Cardiac septum (tissue), 1 donor: ENCODE results near the gene GBGT1. TPM values are rescaled to one million over a fixed set of nuclear protein-coding genes. Genes with fewer than 3 reads are reported as not detected.

ENCODE experiments used
- DNase-seq: peaks from one replicate; pipeline ENCODE4 v3.0.0-alpha.2; 2020; ENCODE audit warnings: low spot score
- intact Hi-C: fragments of 100-400 bp; cut with DNase I; formaldehyde crosslinking; loops from one replicate; pipeline ENCODE4 v1.14.0; 2022
- total RNA-seq: library from RNA; stranded (reverse); fragmentation: NEBNext Ultra II Directional; extraction: Animal tissue kit (Norgen Biotek cat#: 25700); gene quantifications from one replicate; pipeline ENCODE4 v1.2.1, GENCODE V29; 2021
- donor health status: DM: no; HTN: no; CAD: no.

GBGT1 gene
- total RNA-seq, 1 donor from 2014 or later: 4.6 TPM

DNA sequence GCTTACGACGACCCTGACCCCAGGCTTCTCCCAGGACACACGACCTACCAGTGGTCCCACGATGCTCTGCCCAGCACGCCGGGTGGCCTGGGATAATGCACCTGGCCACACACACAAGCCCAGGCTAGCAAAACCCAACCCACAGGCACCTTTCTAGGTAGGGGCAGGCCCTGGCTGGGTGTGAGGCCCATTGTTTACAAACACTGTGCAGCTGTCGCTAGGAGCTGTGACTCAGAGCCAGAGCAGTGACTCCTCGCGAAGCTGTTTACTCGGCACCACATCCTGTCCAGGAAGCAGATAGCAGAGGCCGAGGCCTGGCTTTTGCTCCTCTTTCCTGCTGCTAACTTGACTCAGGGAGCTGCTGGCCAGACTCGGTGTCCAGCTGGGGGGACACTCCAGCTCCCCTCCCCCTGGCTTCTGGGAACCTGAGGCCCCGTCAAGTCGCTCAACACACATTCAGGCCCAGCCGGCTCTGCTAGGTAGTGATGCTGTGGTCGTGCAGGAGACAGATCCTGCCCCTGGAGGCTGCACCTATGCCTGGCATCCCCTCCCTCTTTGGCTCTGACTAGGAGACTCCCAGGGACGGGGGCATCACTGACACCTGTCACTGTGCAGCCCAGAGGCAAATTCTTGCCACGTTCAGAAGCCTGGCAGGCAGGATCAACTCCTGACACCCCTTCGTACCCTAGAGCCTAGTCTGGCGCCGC, 29.9 kb downstream of the GBGT1 start:
- DNase-seq: peak; percentile 92
- intact Hi-C loops: no loop called here

DNA sequence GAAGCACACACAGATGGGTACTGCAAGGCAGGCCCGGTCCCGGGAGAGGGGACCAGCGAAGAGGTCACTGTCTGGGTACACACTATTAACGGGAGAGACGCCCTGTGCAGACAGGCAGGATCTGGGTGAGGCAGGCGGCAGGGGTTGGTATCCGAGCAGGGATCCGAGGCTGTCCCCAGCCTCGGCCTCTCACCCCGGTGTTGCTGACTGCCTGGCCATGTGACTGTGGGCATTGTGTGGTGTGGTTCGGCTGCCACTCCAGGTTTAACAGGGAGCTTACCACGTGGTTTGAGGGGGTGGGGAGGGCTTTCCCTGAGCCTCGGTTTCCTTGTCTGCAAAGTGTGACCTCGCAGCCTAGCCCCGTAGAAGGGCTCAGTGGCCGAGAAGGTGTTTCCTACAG, 31.5 kb downstream of the GBGT1 start:
- intact Hi-C loops: no loop called here
- no peak for DNase-seq

DNA sequence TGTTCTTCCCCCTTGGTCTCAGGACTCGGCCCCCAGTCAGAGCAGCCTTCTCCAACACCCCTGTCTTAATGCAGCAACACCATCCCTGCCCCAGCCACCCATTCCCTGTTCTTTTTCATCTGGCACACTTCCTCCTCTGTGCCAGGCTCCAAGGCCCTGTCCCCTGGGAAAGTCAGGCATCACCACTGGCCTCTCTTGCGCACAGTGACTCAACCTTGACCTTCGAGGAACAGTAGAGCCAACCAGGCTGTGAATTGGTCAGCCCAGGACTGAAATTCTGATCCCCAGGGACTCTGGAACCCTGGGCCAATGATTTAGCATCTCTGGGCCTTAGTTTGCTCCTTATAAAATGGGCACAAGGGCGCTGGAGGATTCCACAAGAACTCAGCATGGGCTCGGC, 32.2 kb downstream of the GBGT1 start:
- intact Hi-C loops: no loop called here
- DNase-seq: no peak

DNA sequence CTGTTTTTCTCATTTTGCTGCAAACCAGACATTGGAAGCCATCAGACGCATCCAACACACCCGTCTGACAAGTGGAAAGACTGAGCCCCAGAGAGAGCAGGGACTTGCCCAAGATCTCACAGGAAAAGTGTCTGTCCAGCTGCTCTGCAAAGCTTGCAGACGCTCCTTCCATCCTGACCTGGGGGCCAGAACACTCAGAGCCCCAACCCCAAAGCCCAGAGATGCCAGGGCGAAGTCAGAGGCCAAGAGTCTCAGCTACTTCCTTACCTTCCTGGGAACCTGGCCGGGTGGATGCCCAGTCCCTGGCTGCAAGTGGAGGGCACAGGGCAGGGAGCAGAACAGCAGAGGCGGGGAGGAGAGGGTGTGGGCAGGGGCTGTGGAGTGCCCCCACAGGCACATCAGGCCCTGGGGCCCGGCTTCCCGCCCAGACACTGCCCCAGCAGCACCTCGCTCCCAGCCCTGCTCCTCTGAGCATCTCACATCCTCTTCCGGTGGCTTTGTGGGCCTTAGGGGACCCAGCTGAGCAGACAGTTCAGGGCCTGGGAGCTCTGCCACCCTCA, 32.9 kb downstream of the GBGT1 start:
- no peak for DNase-seq
- intact Hi-C loops: no loop called here

DNA sequence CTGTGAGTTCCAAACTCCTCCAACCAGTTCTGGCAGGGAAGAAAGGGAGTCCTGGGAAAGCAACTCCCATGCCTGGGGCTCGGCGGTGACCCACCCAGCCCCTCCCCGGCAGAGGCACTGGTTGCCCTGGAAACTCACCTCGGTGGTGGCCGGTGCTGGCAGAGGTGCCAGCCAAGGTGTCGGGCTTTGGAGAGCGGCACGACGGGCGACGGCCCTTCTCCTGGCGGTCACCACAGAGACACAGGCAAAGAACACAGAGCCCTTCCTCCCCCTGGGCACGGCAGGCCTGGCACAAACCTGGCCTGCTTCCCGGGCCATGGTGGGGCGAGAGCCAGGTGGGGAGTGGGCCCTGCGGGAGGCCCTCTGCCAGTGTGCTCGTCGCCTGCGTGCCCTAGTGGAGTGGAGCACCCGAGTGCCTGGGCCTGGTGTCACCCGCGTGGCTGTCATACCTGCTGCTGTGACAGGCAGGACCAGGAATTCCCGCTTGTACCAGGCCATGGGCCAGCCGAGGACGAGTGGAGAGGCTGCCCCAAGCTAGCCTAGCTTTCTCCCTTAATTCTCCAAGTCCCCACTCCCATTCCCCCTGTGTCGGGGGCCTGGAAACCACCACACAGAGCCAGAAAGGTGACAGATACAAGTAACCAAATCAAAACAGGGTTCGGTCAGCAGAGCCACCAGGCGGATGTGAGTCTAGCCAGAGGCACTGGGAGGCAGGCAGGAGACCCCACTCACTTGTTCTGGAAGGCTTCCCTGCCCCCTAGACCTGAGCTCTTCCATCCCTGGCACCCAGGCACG, 34.5 kb downstream of the GBGT1 start:
- intact Hi-C loops: no loop called here
- no peak for DNase-seq

DNA sequence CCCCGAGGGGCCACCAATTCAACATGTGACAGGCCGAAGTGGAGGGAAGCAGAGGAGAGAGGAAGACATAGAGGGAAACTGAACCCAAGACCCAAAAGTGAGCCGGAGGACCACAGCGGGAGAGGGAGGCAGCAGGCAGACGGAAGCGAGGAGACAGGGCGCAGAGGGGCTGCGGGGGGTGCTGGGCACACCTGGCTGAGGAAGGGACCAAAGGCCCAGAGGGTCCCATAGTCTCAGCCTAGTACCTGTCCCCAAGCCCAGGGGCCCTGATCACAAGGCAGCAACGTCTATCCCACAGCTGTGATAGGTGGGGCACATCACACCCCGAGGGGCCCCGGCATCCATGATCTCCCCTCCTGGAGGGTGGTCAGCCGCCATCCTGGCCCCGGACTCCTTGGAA, 35.6 kb downstream of the GBGT1 start:
- DNase-seq: no peak
- intact Hi-C loops: no loop called here

DNA sequence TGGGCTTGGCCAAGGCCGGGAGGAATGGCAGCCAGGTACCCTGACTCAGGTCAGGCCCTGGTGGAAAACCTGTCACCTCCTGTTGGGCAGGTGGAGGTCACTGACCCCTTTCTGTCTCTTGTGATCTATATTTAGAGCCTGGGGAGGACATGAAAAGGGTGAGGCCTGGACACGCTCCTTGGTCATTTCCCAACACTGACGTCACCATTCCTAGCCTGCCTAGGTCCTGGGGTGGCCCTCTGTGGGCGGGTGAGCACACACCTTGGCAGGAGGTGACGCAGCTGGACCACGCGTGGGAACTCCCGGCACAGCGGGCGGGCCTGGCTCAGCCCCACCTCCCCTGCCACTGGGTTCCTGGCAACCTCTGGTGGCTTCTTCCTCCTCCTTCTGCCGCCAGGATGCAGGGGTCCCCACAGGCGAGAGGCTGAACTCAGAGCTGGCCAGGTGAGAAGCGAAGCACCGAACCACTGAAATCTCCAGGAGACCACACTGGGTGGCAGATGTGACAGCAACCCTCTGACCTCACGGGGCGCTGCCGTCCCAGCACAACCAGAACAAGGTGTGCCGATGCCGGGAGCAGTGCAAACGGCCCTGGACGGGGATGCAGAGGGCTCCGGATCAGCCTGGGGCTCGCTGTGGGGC, 36.3 kb downstream of the GBGT1 start:
- DNase-seq: no peak

DNA sequence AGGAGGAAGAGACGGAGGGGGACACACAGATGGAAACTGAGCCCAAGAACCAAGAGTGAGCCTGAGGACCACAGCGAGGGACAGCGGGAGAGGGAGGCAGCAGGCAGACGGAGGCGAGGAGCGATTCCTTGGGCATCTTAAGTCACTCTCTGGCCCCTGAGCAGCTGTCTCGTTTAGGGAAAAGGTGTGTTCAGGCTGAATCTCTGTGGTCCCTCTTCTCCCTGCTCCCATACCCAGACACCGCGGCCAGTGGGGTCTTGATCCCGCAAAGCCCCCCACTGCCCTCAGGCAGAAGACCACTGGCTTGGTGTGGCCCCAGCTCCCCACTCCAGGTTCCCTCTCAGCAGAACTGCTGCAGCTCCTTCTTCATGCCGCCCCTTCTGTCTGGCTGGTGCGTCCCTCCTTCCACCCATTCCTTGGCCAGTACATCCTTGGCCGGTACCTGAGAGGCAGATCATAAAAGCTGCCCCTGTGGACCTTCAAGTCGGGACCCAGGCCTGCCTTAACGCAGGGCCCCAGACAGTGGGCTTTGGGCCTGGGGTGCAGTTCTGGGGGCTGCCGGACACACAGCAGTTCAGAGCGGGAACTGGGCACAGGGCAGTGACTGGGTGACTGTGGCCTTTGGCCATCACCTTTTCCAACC, 36.9 kb downstream of the GBGT1 start:
- no peak for DNase-seq
- intact Hi-C loops: no loop called here

More for the DNA sequence above, 36.3 kb downstream of the GBGT1 start:
- intact Hi-C loops: no loop called here

DNA sequence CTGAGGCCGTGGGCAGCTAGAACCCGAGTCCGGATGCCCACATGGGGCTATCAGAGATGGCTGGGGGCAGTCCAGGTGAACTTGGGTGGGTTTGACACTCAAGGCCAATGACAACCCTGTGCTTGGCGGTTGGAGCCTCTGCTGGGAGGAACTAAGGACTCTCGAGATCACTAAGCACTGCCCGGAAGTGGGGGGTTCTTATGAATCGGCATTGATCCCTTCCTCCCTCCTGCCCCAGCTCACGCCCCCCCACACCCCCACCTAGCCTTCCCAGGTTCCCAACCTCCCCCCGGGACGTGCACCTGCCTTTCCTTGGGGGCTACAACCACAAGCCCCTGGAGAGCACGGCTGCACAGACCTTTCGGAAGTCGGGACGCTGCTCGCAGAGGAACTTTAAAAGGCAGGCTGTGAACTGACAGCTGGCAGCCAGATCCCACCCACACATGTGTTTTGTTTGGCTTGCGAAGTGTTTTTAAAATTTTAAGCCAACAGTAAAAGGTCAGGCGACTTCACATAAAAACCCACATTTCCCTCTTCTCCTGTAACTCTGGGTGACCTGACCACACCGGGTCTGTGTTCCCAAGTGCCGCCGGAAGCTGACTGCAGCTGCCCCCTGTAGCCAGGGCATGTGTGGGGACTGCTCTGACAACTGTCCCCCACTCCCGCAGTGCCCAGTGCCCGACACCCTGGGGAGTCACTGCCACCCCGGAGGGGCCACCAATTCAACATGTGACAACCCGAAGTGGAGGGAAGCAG, 37.6 kb downstream of the GBGT1 start:
- no peak for DNase-seq
- intact Hi-C loops: no loop called here

DNA sequence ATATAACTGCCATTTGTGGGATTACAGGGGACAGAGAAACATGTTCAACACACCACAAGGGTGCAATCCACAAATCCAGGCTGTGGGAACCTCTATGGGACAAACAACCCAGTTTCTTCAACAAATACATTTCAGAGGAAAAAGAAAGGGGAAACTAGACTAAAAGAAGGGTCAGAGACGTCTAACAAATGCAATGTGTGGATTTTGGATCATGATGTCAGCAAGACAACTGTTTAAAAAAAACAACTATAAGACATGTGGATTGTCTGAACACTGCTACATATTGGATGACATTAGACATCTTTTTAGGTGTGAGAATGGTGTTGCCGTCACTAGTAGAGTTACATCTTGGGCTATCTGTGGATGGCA, 38.8 kb downstream of the GBGT1 start:
- intact Hi-C loops: no loop called here
- no peak for DNase-seq

DNA sequence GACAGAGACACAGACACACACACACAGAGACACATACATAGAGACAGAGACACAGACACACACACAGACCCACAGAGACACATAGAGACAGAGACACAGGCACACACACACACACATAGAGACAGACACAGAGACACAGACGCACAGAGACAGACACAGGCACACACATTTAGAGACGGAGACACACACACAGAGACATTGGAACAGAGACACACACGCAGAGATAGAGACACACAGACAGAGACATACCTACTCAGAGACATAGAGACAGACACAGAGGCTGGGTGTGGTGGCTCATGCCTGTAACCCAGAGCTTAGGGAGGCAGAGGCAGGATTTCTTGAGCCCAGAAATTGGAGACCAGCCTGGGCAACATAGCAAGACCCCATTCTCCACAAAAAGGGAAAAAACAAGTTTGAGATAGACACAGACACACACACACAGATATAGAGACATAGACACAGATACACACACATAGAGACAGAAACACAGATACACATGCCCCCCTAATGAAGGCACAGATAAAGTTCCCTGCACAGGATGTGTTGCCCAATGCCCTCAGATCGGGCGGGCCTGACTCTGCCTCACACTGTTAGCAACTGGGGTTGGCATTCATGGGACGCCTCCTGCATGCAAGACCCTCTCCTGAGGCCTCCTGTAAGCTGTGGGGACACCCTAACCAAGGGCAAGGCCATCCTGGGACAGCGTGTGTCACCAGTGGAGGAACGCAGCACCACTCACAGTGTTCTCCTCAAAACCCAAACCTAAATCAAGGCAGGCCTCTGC, 39.4 kb downstream of the GBGT1 start:
- intact Hi-C loops: no loop called here
- DNase-seq: no peak

DNA sequence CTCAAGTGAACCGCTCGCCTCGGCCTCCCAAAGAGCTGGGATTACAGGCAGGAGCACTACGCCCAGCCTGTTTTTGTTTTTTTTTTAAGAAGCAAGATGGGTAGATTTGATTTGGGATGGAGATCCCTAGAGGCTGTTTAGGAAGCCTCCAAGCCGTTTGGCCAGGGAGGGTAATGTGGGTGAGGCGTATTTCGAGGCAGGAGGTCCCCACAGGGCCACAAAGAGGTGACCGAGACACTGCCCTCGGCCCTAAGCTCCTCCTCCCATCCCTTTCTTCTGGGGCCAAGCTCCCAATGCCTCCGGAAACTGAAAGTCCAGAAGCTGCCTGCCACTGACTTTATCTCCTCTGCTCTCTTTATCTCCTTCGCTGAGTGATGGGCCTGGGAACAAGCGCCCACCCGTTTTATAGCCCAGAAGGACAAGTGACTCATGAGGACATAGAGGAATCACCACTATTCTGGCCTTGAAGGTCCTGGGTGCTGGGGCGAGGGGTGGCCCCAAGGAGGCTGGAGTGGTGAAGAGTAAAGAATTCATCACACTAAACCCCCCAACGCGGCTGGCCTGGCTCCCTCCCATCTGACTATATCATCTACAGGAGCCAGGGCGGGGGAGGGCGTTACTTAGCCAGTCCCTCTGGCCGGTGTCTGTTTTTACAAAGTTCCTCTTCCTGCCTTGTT, 40.6 kb downstream of the GBGT1 start:
- no peak for DNase-seq
- intact Hi-C loops: no loop called here

DNA sequence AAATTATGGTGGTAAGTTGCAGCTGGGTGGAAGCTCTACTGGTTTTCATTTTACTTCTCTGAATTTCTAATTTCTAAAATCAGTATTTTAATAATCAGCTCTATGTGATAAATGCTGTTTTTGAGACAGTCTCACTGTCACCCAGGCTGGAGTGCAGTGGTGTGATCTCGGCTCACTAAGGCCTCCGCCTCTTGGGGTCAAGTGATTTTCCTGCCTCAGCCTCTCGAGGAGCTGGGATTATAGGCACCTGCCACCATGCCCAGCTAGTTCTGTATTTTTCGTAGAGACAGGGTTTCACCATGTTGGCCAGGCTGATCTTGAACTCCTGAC, 41.1 kb downstream of the GBGT1 start:
- no peak for DNase-seq
- intact Hi-C loops: no loop called here

DNA sequence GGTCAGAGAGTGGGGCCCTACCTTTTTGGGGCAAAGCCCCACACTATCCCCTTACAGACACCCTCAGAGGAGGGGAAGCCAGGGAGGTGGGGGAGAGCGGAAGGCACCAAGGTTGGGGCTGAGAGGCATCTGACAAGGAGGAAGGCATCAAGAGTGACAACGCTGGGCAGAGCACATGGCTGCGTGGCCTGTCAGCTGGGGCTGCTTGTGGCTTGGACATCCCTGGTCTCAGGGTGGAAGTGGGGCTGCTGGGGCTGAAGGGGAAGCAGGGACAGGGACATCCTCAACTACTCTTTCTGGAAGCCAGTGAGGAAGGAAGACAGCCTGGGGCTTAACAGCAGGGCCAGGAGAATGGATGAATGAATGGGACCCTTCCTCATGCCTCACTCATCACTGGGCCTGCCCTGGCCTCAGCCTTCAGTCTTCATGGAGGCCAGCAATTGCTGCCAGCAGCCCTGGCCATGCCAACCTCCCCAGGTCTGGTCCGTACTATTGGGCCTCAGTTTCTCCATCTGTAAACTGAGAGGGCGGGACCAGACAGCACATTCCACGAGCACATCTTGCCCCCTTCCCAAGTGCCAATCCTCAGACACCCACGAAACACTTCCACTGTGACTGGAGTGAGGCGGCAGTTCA, 41.7 kb downstream of the GBGT1 start:
- intact Hi-C loops: loop anchor here (2.0 kb wide), 1 partner anchor 27 kb away; no protein-coding TSS in a partner anchor
- DNase-seq: no peak

DNA sequence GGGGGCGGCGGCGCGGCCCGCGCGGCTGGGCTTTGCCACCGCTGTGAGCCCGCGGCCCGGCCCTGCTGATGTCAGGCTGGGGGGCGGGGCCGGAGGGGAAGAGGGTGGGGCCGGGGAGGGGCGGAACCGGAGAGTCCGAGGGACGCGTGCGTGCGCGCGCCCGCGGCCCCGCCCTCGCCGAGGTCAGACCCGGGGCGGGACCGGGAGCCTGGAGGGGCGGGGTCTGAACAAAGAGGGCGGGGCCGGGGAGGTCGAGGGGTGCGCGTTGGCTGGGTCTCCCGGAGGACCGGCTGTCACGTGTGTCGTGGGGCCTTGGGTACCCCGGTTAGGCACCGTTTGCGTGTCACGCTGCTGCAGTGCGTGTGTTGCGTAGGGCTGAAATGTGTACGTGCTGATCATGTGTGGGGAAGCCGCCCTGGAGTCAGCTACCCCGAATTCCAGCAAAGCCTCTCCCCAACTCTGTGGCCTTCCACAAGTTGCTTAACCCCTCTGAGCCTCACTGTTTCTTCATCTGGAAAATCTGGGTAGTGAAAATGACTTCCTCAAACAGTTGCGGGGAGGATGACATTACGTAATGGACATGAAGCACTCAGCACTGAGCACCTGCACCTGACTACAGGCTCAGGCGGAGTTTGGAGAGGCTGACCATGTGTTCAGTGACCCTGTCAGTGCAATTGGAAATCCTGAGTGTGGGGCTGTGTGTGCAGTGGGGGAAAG, 42.4 kb downstream of the GBGT1 start, which contains the start of gene RALGDS:
TSS of gene RALGDS (minus strand) at position 43 of the 717 bp plus-strand sequence. CDS start 86 bp downstream, outside the sequence.
- intact Hi-C loops: loop anchor here (2.0 kb wide), 1 partner anchor 27 kb away; no protein-coding TSS in a partner anchor
- DNase-seq: peak; percentile 95

DNA sequence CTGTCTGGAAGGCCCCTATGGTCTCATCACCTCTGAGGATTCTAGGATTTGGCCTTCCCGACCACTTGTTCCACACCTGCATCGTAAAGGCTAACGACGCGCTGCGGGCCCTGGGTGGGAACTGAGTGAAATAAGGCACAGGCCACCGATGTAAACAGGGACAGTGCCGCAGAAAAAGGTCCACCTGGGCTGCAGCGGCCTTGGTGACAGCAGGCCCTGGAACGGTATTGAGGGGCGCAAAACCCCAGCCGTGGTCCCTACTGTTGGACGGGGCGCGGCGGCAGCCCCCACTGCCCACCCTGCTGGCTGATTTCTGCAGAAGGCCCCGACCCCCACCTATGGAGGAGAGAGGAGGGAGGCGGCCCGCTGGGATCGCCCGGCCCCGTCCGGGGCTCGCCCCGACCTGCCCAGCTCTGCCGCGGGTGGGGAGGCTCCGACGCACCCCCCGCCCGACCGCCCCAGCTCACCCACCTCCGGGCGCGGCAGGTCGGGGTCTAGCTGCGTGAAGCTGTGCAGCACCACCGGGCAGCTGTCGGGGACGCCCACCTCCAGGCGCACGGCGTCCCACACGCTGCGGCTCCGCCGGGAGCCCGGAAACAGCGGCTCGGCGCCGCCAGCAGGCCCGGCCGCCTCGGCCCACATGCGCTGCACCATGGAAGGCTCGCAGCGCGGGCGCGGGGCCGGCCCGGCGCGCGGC, 43.1 kb downstream of the GBGT1 start:
- DNase-seq: no peak
- intact Hi-C loops: loop anchor here (2.0 kb wide), 1 partner anchor 28 kb away; no protein-coding TSS in a partner anchor
